ENCODE results near the gene UPP2.

- TF ChIP-seq CTCF (IDR thresholded peaks at IDR 0.05; ENCODE audit: low read depth, low read length, poor library complexity, severe bottlenecking) (no peak), EZH2phosphoT487 (IDR thresholded peaks at IDR 0.05; ENCODE audit: borderline replicate concordance, low read length) (no peak)
Measured at GRCh38 chr2:158115202-158115767, 13.6 kb downstream of the UPP2 start.
